ENCODE measurements around the gene PDX1.
A peak's percentile ranks its signal among the peaks of the same experiment; 100 is the strongest.

PDX1 gene

DNA sequence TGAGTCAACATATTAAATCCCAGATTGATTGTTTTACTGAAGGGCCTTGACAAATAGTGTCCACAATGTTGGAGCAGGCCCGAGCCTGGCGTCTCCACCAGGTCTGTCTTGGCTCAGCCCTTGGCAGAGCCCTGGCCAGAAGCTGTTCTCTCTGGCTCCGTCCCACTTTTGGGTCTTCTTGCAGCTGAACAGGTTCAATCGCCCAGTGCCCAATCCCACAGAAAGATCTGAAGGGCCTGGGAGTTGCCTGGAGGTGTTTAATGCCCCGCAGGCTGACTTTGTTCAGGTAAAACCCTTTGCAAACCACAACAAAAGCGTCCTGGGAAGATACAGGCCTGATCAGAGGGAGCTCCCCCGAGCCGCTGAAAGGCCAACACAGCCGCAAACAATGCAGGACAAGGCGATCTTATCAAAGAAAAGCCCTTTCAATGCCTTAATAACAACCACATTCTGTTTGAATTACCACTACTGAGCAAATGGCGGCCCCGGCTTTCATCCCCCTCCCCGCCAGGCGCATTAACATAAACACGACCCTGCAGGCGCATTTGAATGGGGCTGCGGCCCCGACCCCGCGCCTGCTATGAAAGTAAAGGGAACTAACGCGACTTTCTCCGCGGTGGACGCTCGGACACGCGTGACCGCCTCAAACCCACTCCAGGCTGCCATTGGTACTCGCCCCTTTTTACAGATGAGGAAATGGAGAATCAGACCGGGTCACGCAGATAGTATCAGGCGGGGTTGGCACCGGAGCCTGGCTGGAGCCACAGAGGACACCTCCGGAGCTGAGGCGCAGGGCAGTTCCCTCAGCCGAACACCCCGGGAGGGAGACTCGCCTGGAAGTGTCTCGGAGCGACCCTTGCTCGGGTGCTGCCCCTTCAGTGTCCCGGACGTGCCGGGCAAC, 46.2 kb downstream of the PDX1 start:
- in situ Hi-C loops (cut with MboI; ENCODE audit: low sequenced_read_pairs): no loop called here
- DNase-seq (ENCODE audit: low spot score in 2 of 2): peak; percentile 66 to 74
- Histone ChIP-seq H3K27me3 (ENCODE audit: low read depth) (peaks cover 7% of the 10 kb centered on the region; the same call in 1 of the 2 replicates), H3K4me1 (peaks cover 6% of the 10 kb centered on the region), H3K4me3 (peak overlapping the region; percentile 53), H3K9me3 (no peaks in the 10 kb centered on the region), H3K36me3 (replicated peaks) (no peaks in the 10 kb centered on the region)

DNA sequence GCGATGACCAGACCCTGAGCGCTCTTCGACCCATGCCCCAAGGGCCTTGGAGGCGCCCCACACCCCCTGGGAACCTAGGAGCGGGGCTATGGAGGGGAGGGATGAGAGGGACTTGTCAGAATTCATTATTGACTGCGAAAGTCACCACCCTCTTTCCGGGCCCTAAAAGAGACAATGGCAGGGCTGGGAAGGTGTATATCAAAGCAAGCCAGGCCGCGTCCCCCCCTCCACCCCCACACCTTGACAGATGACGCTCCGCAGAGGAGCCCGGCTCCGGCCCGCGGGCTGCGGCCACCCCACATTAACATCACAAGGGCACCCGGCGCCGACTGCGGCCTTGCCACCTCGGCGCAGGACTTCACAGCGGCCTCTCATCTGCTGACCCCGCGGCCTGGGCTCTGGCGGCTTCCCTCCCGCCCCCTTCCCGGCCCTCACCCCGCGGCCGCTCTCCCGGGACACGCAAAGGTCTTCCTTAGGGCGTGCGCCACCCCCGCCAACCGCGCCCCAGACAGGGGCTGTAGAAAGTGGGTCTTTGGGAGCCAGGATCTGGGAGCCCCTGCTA, 46.9 kb downstream of the PDX1 start:
- H3K4me3 ChIP-seq: peak overlapping the region; percentile 53
- in situ Hi-C loops (cut with MboI; ENCODE audit: low sequenced_read_pairs): no loop called here
- DNase-seq (ENCODE audit: low spot score in 2 of 2): peak in 1 of 2 experiments; percentile 29

GRCh38 chr13:27967203-27967735, 47.5 kb downstream of the PDX1 start:
- peaks cover 6% of the 10 kb centered on the region for H3K4me1 ChIP-seq
- in situ Hi-C loops (cut with MboI; ENCODE audit: low sequenced_read_pairs): no loop called here
- peak overlapping the region; percentile 53 for H3K4me3 ChIP-seq
- H3K27me3 ChIP-seq (ENCODE audit: low read depth): peaks cover 7% of the 10 kb centered on the region; the same call in 1 of the 2 replicates
- no peaks in the 10 kb centered on the region for H3K36me3 ChIP-seq (replicated peaks)
- peak in 1 of 2 experiments; percentile 37 for DNase-seq (ENCODE audit: low spot score in 2 of 2)
- no peaks in the 10 kb centered on the region for H3K9me3 ChIP-seq

More for the DNA sequence above, 46.9 kb downstream of the PDX1 start:
- peaks cover 7% of the 10 kb centered on the region; the same call in 1 of the 2 replicates for H3K27me3 ChIP-seq (ENCODE audit: low read depth)
- H3K9me3 ChIP-seq: no peaks in the 10 kb centered on the region
- no peaks in the 10 kb centered on the region for H3K36me3 ChIP-seq (replicated peaks)
- H3K4me1 ChIP-seq: peaks cover 6% of the 10 kb centered on the region

- Histone ChIP-seq H3K4me1 (peaks cover 6% of the 10 kb centered on the region), H3K4me3 (peak overlapping the region; percentile 53), H3K9me3 (no peaks in the 10 kb centered on the region), H3K36me3 (replicated peaks) (no peaks in the 10 kb centered on the region), H3K27me3 (ENCODE audit: low read depth) (peaks cover 7% of the 10 kb centered on the region; the same call in 1 of the 2 replicates)
- DNase-seq (ENCODE audit: low spot score in 2 of 2): peak in 1 of 2 experiments; percentile 58
- in situ Hi-C loops (cut with MboI; ENCODE audit: low sequenced_read_pairs): no loop called here
These were observed 48.0 kb downstream of the PDX1 start for GRCh38 chr13:27967736-27968315.

DNA sequence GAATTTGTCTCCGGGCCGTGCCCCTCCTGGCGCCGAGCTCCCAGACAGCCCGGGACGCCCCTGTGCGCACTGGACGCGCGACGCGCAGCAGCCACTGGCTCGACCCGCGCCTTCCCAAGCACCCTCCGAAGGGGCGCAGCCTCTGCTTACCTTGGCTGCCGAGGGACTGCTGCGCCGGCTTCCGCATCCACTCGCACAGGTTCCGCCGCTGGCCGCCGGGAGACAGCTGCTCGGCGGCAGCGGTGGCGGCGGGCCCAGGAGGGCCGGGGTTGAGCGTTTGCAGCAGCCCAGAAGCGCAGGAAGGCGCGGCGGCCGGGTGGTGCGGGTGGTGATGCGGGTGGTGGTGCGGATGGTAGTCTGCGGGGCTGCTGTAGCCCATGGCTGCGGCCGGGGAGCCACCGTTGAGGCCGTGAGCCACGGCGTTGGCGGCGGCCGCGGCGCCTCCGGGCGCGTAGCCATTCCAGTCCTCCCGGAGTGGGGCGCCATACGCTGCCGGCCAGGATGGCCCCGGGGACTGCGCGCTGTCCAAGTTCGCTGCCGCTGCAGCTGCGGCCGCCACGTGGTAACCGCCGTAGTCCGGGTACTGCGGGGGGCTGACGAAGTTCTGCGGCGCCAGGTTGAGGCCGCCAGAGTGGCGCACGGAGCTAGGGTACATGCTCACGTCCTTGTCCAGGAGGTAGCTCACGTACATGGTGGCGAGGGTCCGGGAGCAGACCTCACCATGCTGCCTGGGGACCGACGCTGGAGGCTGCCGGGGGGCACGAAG, 48.7 kb downstream of the PDX1 start:
- peaks cover 7% of the 10 kb centered on the region; the same call in 1 of the 2 replicates for H3K27me3 ChIP-seq (ENCODE audit: low read depth)
- in situ Hi-C loops (cut with MboI; ENCODE audit: low sequenced_read_pairs): no loop called here
- H3K4me1 ChIP-seq: peaks cover 6% of the 10 kb centered on the region
- no peaks in the 10 kb centered on the region for H3K36me3 ChIP-seq (replicated peaks)
- H3K4me3 ChIP-seq: peak overlapping the region; percentile 53
- H3K9me3 ChIP-seq: no peaks in the 10 kb centered on the region
- peak in 1 of 2 experiments; percentile 54 for DNase-seq (ENCODE audit: low spot score in 2 of 2)

GRCh38 chr13:27969082-27969865, 49.5 kb downstream of the PDX1 start, which contains the start of gene CDX2:
CDX2 (minus strand) TSS chr13:27969315; CDS start chr13:27969006, 309 bp downstream.
- Histone ChIP-seq H3K9me3 (no peaks in the 10 kb centered on the region), H3K36me3 (replicated peaks) (no peaks in the 10 kb centered on the region), H3K27me3 (ENCODE audit: low read depth) (peaks cover 7% of the 10 kb centered on the region; the same call in 1 of the 2 replicates), H3K4me3 (peak within 1 kb of the TSS; percentile 53), H3K4me1 (peaks cover 6% of the 10 kb centered on the region)
- DNase-seq (ENCODE audit: low spot score in 2 of 2): peak; percentile 73 to 83
- in situ Hi-C loops (cut with MboI; ENCODE audit: low sequenced_read_pairs): no loop called here

GRCh38 chr13:27969866-27970229, 50.0 kb downstream of the PDX1 start:
- Histone ChIP-seq H3K4me3 (no peak overlapping the region), H3K9me3 (no peaks in the 10 kb centered on the region), H3K4me1 (peaks cover 6% of the 10 kb centered on the region), H3K27me3 (ENCODE audit: low read depth) (peaks cover 7% of the 10 kb centered on the region; the same call in 1 of the 2 replicates), H3K36me3 (replicated peaks) (no peaks in the 10 kb centered on the region)
- DNase-seq (ENCODE audit: low spot score in 2 of 2): no peak
- in situ Hi-C loops (cut with MboI; ENCODE audit: low sequenced_read_pairs): no loop called here

DNA sequence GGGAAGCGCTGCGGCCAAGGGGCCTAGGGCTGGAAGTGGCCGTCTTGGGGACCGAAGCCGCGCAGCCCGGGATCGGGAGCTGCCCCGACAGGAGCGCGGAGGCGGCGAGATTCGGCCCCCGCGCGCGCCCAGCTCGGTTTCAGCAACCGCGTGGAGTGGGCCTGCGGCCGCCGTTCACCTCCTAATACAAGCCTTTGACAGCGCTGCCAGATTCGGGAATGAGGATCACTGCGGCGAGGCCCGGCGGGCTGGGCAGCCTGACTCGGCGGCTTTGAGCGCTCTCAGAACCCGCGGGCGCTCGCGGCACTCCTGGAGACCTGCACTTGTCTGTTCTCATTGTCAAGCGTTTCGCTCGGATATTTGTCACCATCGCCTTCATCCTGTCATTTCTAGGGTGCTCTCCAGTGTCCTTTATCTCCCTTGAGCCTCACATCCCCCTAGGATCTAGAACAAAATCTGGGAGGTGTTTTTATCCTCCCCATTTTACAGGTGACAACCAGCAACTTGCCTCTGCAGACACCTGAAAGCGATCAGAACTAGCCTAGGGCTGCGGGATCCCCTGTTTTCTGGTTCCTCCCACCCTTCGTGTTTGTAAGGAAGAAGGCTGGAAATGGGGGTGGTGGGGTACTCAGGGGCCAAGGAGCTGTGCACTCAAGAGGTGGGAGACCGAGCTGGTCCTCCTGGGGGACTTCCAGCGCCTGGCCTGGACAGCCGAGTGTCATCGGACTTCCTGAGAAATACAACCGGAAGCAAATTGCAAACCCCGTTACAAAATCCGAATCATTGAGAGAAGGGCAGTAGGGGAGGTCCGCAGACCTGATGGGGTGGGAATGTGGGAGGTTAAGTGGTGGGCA, 50.8 kb downstream of the PDX1 start:
- Histone ChIP-seq H3K4me1 (peaks cover 4% of the 10 kb centered on the region), H3K4me3 (no peak overlapping the region), H3K9me3 (no peaks in the 10 kb centered on the region), H3K27me3 (ENCODE audit: low read depth) (peaks cover 7% of the 10 kb centered on the region; the same call in 1 of the 2 replicates), H3K36me3 (replicated peaks) (no peaks in the 10 kb centered on the region)
- in situ Hi-C loops (cut with MboI; ENCODE audit: low sequenced_read_pairs): no loop called here
- no peak for DNase-seq (ENCODE audit: low spot score in 2 of 2)

- no peak for DNase-seq (ENCODE audit: low spot score in 2 of 2)
- in situ Hi-C loops (cut with MboI; ENCODE audit: low sequenced_read_pairs): no loop called here
- no peaks in the 10 kb centered on the region for H3K36me3 ChIP-seq (replicated peaks)
- no peaks in the 10 kb centered on the region for H3K9me3 ChIP-seq
- peaks cover 3% of the 10 kb centered on the region for H3K4me1 ChIP-seq
- H3K27me3 ChIP-seq (ENCODE audit: low read depth): peaks cover 7% of the 10 kb centered on the region; the same call in 1 of the 2 replicates
- H3K4me3 ChIP-seq: no peak overlapping the region
These were observed 51.4 kb downstream of the PDX1 start for GRCh38 chr13:27971236-27971645.

- no peaks in the 10 kb centered on the region for H3K9me3 ChIP-seq
- peaks cover 7% of the 10 kb centered on the region; the same call in 1 of the 2 replicates for H3K27me3 ChIP-seq (ENCODE audit: low read depth)
- DNase-seq (ENCODE audit: low spot score in 2 of 2): no peak
- in situ Hi-C loops (cut with MboI; ENCODE audit: low sequenced_read_pairs): no loop called here
- H3K4me1 ChIP-seq: peaks cover 3% of the 10 kb centered on the region
- no peak overlapping the region for H3K4me3 ChIP-seq
- H3K36me3 ChIP-seq (replicated peaks): no peaks in the 10 kb centered on the region
These were observed 52.1 kb downstream of the PDX1 start for GRCh38 chr13:27971776-27972477.

DNA sequence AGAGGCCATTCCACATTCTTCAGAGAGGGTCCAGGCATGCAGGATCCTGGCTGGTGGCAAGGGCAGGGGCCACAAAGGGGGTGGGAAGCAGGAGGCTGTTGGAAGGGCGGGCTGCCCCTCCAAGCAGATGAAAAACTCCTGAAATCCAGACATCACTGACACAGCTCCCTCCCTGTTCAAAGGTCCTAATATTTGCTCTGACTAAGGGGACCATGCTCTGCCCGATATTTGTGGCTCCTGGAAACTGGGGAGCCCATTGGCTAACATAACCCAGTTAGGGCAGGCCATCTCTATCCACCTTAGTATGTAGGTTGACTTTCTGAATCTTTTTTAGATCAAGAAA, 52.6 kb downstream of the PDX1 start:
- in situ Hi-C loops (cut with MboI; ENCODE audit: low sequenced_read_pairs): no loop called here
- no peak overlapping the region for H3K4me3 ChIP-seq
- peaks cover 3% of the 10 kb centered on the region for H3K4me1 ChIP-seq
- DNase-seq (ENCODE audit: low spot score in 2 of 2): no peak
- H3K9me3 ChIP-seq: no peaks in the 10 kb centered on the region
- H3K36me3 ChIP-seq (replicated peaks): no peaks in the 10 kb centered on the region
- H3K27me3 ChIP-seq (ENCODE audit: low read depth): peaks cover 2% of the 10 kb centered on the region; the same call in 1 of the 2 replicates

Measured in HAP-1 (cell line).